Adrenal gland (tissue), 12 donors: ENCODE measurements around the gene CUL1. TPM values are rescaled to one million over a fixed set of nuclear protein-coding genes. Genes with fewer than 3 reads are reported as not detected.

ENCODE experiments used
- DNase-seq, 7 donors: peaks; one replicate each; pipeline ENCODE4 v3.0.0-alpha.2; 2019 to 2020
- H3K27ac ChIP-seq, 5 donors: fragments of 200-600 bp; sonication (generic) in 4 of 5; 1 replicate in 3 of 5; 2 replicates in 2 of 5; pipeline versions ENCODE4 v1.5.1 to v1.8.0; 2016 to 2020; ENCODE audit warnings: mild to moderate bottlenecking in 1 of 5
- H3K27me3 ChIP-seq: fragments of 200-600 bp; 2 replicates; pipeline ENCODE4 v1.8.0; 2021
- H3K36me3 ChIP-seq, 2 donors: fragments of 200-600 bp; replicated peaks in 1 of 2; 1 replicate in 1 of 2; 2 replicates in 1 of 2; pipeline versions ENCODE4 v1.5.1 to v1.8.0; 2018 to 2022
- H3K4me1 ChIP-seq, 2 donors: fragments of 200-600 bp; replicated peaks in 1 of 2; 1 replicate in 1 of 2; 2 replicates in 1 of 2; pipeline versions ENCODE4 v1.5.1 to v1.8.0; 2018 to 2021
- H3K4me3 ChIP-seq, 4 donors: fragments of 200-600 bp; sonication (generic) in 3 of 4; one replicate each; pipeline ENCODE4 v1.5.1; 2016 to 2018
- H3K9me3 ChIP-seq, 3 donors: fragments of 200-600 bp; sonication (generic) in 1 of 3; replicated peaks in 1 of 3; 1 replicate in 2 of 3; 2 replicates in 1 of 3; pipeline versions ENCODE4 v1.5.1 to v1.8.0; 2016 to 2021
- POLR2A ChIP-seq, 2 donors: fragments of 450-650 bp; IDR thresholded peaks; one replicate each; pipeline ENCODE4 v1.6.1; 2017; ENCODE audit warnings: antibody characterized with exemption in 2 of 2, mild to moderate bottlenecking in 2 of 2, moderate library complexity in 1 of 2
- WGBS, 4 donors: extraction: QIAGEN DNeasy Blood & Tissue Kit in 2 of 4; methylation state at CpG; one replicate each; pipeline versions ENCODE4 v1.1.5 to v1.1.7; 2013 to 2017; 5-methylcytosine and 5-hydroxymethylcytosine counted together
- intact Hi-C, 2 donors: fragments of 100-400 bp; cut with DNase I; formaldehyde crosslinking; loops; one replicate each; pipeline versions ENCODE4 v1.14.1 to v1.15.0; 2022 to 2023
- polyA plus RNA-seq, 3 donors: library from polyadenylated mRNA; stranded (reverse); fragments of 200-250 nt in 2 of 3; fragments of 350-450 nt in 1 of 3; fragmentation: Illumina TruSeq in 1 of 3; extraction: RNeasy Lipid Tissue Mini Kit (QIAGEN cat#74804) in 1 of 3; gene quantifications; one replicate each; pipeline ENCODE4 v1.2.3, GENCODE V29; 2013 to 2014
- total RNA-seq, 9 donors: library from RNA; depleted of rRNA in 4 of 9; stranded (reverse); fragments of >200 nt in 4 of 9; fragments of 120-200 nt in 1 of 9; fragmentation: NEBNext Ultra II Directional in 1 of 9; extraction: Animal tissue kit (Norgen Biotek cat#: 25700) in 1 of 9; gene quantifications; one replicate each; pipeline versions ENCODE4 v1.1.0 to v1.2.4, GENCODE V29; 2013 to 2023
- TF ChIP-seq, protein P1 (sequence below), 6 experiments: fragments of 450-650 bp in 4 of 6; fragments of 200-600 bp in 2 of 6; sonication (generic) in 1 of 6; IDR thresholded peaks; 1 replicate in 5 of 6; 2 replicates in 1 of 6; pipeline versions ENCODE4 v1.5.1 to v1.8.0; 2016 to 2021; ENCODE audit warnings: antibody characterized with exemption in 6 of 6, mild to moderate bottlenecking in 2 of 6, moderate library complexity in 1 of 6
- donor health status: healthy with polysubstance abuse.
- donor health status: Bipolar disorder and iron deficiency.
- donor health status: DM: yes; HTN: yes; CAD: no.
- donor health status: DM: no; HTN: no; CAD: no.
- donor health status: DM: no; HTN: no; CAD: no.
- donor health status: DM: yes; HTN: yes; CAD: no.

CUL1 gene
- total and polyA plus RNA-seq, 12 donors = 20.8 to 106 (median 38.2) TPM

DNA sequence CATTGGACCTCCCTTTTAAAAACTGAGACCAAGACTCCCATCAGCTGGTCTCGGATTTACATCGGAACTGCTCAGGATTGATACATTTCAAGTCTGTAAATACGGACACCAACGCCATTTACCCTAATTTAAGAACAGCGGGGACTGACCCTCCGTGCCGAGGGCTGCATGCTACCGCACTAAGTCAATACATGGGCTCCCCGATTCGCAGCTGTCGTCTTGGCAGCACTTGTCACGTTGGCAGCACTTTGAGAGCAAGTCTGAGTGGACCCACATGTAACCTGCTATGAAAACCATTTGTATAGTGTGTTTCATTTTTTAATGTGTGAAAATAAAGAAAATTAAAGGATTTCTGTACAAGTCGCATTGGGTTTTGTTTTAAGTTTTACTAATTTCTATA, 102.0 kb downstream of the CUL1 start:
- Histone ChIP-seq H3K9me3 (no peaks in the 10 kb centered on the region), H3K36me3 (peaks cover 0 to 59% of the 10 kb centered on the region in 2 donors), H3K27me3 (no peaks in the 10 kb centered on the region), H3K4me1 (no peaks in the 10 kb centered on the region), H3K4me3 (no peak overlapping the region), H3K27ac (no peak overlapping the region)
- 92 to 95% (median 93%) methylated on average over 13 of the region's 13 CpGs for WGBS, 4 donors
- TF ChIP-seq, protein P1, sequence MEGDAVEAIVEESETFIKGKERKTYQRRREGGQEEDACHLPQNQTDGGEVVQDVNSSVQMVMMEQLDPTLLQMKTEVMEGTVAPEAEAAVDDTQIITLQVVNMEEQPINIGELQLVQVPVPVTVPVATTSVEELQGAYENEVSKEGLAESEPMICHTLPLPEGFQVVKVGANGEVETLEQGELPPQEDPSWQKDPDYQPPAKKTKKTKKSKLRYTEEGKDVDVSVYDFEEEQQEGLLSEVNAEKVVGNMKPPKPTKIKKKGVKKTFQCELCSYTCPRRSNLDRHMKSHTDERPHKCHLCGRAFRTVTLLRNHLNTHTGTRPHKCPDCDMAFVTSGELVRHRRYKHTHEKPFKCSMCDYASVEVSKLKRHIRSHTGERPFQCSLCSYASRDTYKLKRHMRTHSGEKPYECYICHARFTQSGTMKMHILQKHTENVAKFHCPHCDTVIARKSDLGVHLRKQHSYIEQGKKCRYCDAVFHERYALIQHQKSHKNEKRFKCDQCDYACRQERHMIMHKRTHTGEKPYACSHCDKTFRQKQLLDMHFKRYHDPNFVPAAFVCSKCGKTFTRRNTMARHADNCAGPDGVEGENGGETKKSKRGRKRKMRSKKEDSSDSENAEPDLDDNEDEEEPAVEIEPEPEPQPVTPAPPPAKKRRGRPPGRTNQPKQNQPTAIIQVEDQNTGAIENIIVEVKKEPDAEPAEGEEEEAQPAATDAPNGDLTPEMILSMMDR (IDR thresholded peaks at IDR 0.05) = no peak
- no peak for TF ChIP-seq POLR2A (IDR thresholded peaks at IDR 0.05)
- no peak for DNase-seq
- intact Hi-C loops = no loop called here

DNA sequence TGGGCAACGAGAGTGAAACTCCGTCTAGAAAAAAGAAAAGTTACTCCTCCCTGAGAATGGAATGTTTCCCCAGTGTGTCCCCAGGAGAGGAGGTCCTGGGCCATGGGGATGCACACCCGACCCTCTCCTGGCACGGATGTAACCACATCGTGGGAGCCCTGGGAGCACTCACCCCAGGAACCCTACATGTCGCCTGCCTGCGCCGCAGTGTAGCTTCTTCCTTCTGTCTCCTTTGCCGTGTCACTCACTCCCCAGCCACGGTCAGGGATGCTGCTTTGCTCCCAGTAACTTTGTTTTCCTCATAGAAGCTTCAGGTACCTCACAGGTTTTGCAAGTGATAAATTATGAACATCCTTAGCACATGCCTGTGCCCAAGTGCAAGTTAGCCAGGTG, 103.4 kb downstream of the CUL1 start:
- WGBS, 4 donors = 94 to 99% (median 97%) methylated on average over 10 of the region's 10 CpGs

DNA sequence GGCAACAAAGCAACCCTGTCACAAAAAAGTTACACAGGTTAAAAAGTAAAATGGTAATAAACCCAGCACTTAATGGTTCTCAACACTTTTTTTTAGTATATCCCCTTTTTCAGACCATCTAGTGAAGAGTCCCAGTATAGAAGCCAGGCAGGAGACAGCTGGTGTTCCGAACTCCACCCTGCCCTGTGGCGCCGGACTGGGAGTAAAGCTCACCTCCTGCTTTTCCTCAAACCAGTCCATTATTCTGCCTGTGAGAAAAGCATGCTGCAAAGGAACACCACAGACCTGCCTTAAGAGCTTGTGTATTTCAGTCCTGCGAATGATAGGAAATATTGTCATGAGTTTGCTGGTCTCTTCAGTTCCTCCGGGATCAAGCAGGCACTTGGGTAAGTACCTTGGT, 104.4 kb downstream of the CUL1 start:
- TF ChIP-seq, protein P1 (IDR thresholded peaks at IDR 0.05) = no peak
- TF ChIP-seq POLR2A (IDR thresholded peaks at IDR 0.05) = no peak
- Histone ChIP-seq H3K4me3 (no peak overlapping the region), H3K27ac (no peak overlapping the region), H3K27me3 (no peaks in the 10 kb centered on the region), H3K9me3 (no peaks in the 10 kb centered on the region), H3K4me1 (no peaks in the 10 kb centered on the region), H3K36me3 (peaks cover 0 to 46% of the 10 kb centered on the region in 2 donors)
- intact Hi-C loops = no loop called here
- no peak for DNase-seq
- WGBS, 4 donors = 92 to 98% (median 95%) methylated on average over 5 of the region's 5 CpGs

More for the DNA sequence above, 103.4 kb downstream of the CUL1 start:
- no peaks in the 10 kb centered on the region for H3K9me3 ChIP-seq
- H3K4me3 ChIP-seq = no peak overlapping the region
- DNase-seq = no peak
- H3K27ac ChIP-seq = no peak overlapping the region
- intact Hi-C loops = no loop called here
- peaks cover 0 to 50% of the 10 kb centered on the region in 2 donors for H3K36me3 ChIP-seq
- no peaks in the 10 kb centered on the region for H3K27me3 ChIP-seq
- no peaks in the 10 kb centered on the region for H3K4me1 ChIP-seq
- TF ChIP-seq POLR2A (IDR thresholded peaks at IDR 0.05) = no peak
- TF ChIP-seq, protein P1 (IDR thresholded peaks at IDR 0.05) = no peak

DNA sequence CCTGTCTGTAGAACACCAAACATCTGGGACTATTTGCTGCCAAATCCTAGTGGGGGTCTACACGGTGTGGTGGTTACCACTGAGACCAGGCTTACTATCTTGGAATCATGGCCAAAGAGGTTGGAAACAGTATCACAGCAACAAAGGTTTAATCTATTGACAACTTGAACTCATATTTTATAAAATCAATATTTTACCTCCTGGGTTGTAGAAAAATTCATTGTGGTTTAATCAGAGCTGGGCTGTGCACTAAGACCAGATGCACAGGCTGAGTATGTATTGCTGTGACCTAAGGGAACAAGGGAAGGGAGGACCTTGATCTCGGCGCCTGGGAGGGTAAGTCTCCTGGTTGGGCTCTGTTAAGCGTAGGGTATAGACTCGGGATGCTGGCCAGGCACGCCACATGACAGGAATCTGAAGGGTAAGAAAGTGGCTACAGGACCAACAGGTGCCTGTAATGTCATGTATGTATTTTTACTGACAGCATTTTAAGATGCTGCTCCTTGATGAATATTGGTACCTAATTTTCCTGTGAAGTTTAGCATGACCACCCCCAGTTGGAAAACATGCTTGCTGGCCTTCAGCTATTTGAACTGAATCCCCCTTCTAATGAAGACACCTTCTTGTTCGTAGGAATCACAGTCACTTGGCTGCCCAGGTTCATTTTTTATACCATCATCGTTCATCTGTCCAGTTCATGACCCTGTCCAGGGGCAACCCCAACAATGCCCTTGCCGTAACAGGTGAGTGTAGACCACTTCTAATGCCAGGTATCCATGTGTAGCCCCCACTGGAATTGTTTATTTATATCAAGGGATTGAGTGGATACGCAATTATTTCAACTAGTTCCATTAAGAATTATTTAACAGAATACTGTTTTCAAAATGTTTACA, 105.9 kb downstream of the CUL1 start:
- Histone ChIP-seq H3K4me3 (no peak overlapping the region), H3K27ac (no peak overlapping the region), H3K9me3 (no peaks in the 10 kb centered on the region), H3K36me3 (peaks cover 0 to 31% of the 10 kb centered on the region in 2 donors), H3K4me1 (no peaks in the 10 kb centered on the region), H3K27me3 (no peaks in the 10 kb centered on the region)
- WGBS, 4 donors = 86 to 91% (median 89%) methylated on average over 10 of the region's 10 CpGs
- no peak for DNase-seq
- intact Hi-C loops = no loop called here
- TF ChIP-seq POLR2A (IDR thresholded peaks at IDR 0.05) = no peak
- TF ChIP-seq, protein P1 (IDR thresholded peaks at IDR 0.05) = no peak
